Neural cell (in vitro differentiated cells): ENCODE measurements around the gene KCTD10.

Experiments
- EZH2 ChIP-seq: fragments of 200-600, 300-800 bp; shearing (Covaris generic), sonication (generic); IDR thresholded peaks from 2 replicates; pipeline ENCODE4 v1.6.1; 2014; ENCODE audit warnings: antibody characterized with exemption, low read length, borderline replicate concordance, mild to moderate bottlenecking; ENCODE audit not compliant: insufficient read depth, poor library complexity, severe bottlenecking
- POLR2AphosphoS5 ChIP-seq: IDR thresholded peaks from 2 replicates; pipeline ENCODE4 v1.6.1; 2012
- SMC3 ChIP-seq: fragments of 450-650 bp; conservative IDR thresholded peaks from 2 replicates; pipeline ENCODE4 v1.6.1; 2014; ENCODE audit warnings: antibody characterized with exemption, mild to moderate bottlenecking, moderate library complexity; ENCODE audit not compliant: poor library complexity
- TF ChIP-seq, protein P1 (sequence below): fragments of 450-650 bp; IDR thresholded peaks from 2 replicates; pipeline ENCODE4 v1.5.1; 2014; ENCODE audit warnings: antibody characterized with exemption, mild to moderate bottlenecking, moderate library complexity; ENCODE audit not compliant: poor library complexity, severe bottlenecking

DNA sequence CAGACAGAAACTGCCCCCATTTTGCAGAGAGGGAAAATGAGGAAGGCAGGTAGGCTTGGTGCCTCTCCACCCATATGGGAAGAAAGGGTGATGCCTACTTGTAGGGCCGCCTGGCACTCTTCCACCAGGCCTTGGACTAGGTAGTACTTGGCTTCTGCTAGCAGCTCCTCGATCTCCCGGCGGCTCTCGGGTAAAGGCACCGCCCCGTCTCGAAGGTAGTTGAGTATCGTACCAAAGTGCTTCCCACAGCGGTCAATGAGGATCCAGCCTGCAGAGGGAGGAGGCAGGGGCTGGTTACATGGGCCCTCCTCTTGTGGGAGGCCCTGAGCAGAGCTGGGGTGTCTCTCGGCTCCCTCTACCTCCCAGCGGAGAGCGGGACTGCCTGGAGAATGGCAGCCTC lies 16.6 kb downstream of the KCTD10 start:
- TF ChIP-seq, protein P1, sequence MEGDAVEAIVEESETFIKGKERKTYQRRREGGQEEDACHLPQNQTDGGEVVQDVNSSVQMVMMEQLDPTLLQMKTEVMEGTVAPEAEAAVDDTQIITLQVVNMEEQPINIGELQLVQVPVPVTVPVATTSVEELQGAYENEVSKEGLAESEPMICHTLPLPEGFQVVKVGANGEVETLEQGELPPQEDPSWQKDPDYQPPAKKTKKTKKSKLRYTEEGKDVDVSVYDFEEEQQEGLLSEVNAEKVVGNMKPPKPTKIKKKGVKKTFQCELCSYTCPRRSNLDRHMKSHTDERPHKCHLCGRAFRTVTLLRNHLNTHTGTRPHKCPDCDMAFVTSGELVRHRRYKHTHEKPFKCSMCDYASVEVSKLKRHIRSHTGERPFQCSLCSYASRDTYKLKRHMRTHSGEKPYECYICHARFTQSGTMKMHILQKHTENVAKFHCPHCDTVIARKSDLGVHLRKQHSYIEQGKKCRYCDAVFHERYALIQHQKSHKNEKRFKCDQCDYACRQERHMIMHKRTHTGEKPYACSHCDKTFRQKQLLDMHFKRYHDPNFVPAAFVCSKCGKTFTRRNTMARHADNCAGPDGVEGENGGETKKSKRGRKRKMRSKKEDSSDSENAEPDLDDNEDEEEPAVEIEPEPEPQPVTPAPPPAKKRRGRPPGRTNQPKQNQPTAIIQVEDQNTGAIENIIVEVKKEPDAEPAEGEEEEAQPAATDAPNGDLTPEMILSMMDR, result no peak
- no peak for TF ChIP-seq POLR2AphosphoS5
- no peak for TF ChIP-seq EZH2
- no peak for TF ChIP-seq SMC3
